Endodermal cell (in vitro differentiated cells): ENCODE measurements around the gene GPC6. TPM values are rescaled to one million over a fixed set of nuclear protein-coding genes. Genes with fewer than 3 reads are reported as not detected.

Experiments used
- DNase-seq: peaks from one replicate; pipeline ENCODE4 v3.0.0-alpha.2; 2017
- H3K27ac ChIP-seq: 2 replicates; pipeline ENCODE4 v1.5.1; 2013; ENCODE audit warnings: mild to moderate bottlenecking, low read depth, low read length, moderate library complexity
- H3K27me3 ChIP-seq: 2 replicates; pipeline ENCODE4 v1.6.1; 2013; ENCODE audit warnings: mild to moderate bottlenecking, low read length, moderate library complexity; ENCODE audit not compliant: insufficient read depth, control insufficient read depth, poor library complexity, severe bottlenecking
- H3K36me3 ChIP-seq: 2 replicates; pipeline ENCODE4 v1.7.0; 2013; ENCODE audit warnings: mild to moderate bottlenecking, low read length, moderate library complexity; ENCODE audit not compliant: control insufficient read depth, insufficient read depth
- H3K4me1 ChIP-seq: one replicate; pipeline ENCODE4 v1.7.0; 2013; ENCODE audit warnings: low read length; ENCODE audit not compliant: control insufficient read depth, insufficient read depth
- H3K4me3 ChIP-seq: 2 replicates; pipeline ENCODE4 v1.5.1; 2013; ENCODE audit warnings: mild to moderate bottlenecking, low read length, moderate library complexity
- H3K9ac ChIP-seq: 2 replicates; pipeline ENCODE4 v1.6.1; 2013; ENCODE audit warnings: mild to moderate bottlenecking, low read length, moderate library complexity; ENCODE audit not compliant: poor library complexity, severe bottlenecking; ENCODE audit errors: extremely low read depth
- H3K9me3 ChIP-seq: 2 replicates; pipeline ENCODE4 v1.6.1; 2013; ENCODE audit warnings: mild to moderate bottlenecking, low read length, moderate library complexity; ENCODE audit not compliant: control insufficient read depth
- H3K27ac Mint-ChIP-seq: 2 replicates; pipeline ENCODE4 v1.8.0; 2020; ENCODE audit warnings: mixed read lengths
- H3K27me3 Mint-ChIP-seq: 2 replicates; pipeline ENCODE4 v1.8.0; 2021; ENCODE audit warnings: mild to moderate bottlenecking, mixed read lengths; ENCODE audit not compliant: insufficient read depth
- H3K36me3 Mint-ChIP-seq: 2 replicates; pipeline ENCODE4 v1.8.0; 2020; ENCODE audit warnings: low read depth, mixed read lengths
- H3K4me1 Mint-ChIP-seq: 2 replicates; pipeline ENCODE4 v1.8.0; 2020; ENCODE audit warnings: mixed read lengths
- H3K4me3 Mint-ChIP-seq: 2 replicates; pipeline ENCODE4 v1.8.0; 2020; ENCODE audit warnings: mild to moderate bottlenecking, moderate library complexity, mixed read lengths
- H3K9me3 Mint-ChIP-seq: 2 replicates; pipeline ENCODE4 v1.8.0; 2020; ENCODE audit warnings: mild to moderate bottlenecking, mixed read lengths
- WGBS, 2 experiments: methylation state at CpG; one replicate each; pipeline versions ENCODE4 v1.1.5 to v1.1.7; 2013; ENCODE audit warnings: missing lambda C conversion rate in 2 of 2, mixed read lengths in 1 of 2; ENCODE audit not compliant: insufficient coverage in 1 of 2, insufficient read length in 1 of 2; 5-methylcytosine and 5-hydroxymethylcytosine counted together
- total RNA-seq, 2 donors: library from RNA; stranded (reverse); fragmentation: NEBNext Ultra II Directional in 1 of 2; extraction: Animal tissue kit (Norgen Biotek cat#: 25700) in 1 of 2; gene quantifications; 2 replicates in 1 of 2; 3 replicates in 1 of 2; pipeline ENCODE4 v1.2.1, GENCODE V29; 2021
- TF ChIP-seq, protein P1 (sequence below): fragments of 200-600 bp; sonication (generic); conservative IDR thresholded peaks from 2 replicates; pipeline ENCODE4 v1.5.0; 2021; ENCODE audit warnings: antibody characterized with exemption, mild to moderate bottlenecking

The GPC6 gene
- total RNA-seq, 2 donors from 2014 or later = 69.6 to 80.4 TPM

DNA sequence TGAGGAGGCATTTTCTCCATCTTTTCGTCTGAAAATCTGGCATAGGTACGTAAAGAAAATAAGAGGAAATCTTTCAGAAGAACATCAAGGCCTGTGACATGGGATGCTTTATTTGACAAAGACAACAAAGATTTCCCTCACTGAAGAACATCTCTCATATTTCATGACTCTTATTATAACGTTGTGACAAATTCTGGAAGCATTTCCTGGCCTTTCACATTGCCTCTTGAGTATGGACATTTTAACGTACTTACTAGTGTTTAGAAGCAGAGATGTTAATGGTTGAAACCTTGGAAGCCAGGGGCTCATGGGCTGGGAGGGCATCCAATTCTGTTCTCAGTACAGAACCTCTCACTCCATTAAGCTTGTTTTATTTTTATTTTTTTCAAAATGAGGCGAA is 1042.1 kb downstream of the GPC6 start:
- no peaks in the 10 kb centered on the region for H3K27me3 Mint-ChIP-seq
- H3K4me1 Mint-ChIP-seq = peaks cover 6% of the 10 kb centered on the region
- no peaks in the 10 kb centered on the region for H3K4me1 ChIP-seq
- peaks cover 5% of the 10 kb centered on the region for H3K9me3 ChIP-seq
- 88 to 93% methylated on average over 4 to 5 of the region's 5 CpGs for WGBS, 2 experiments
- H3K9ac ChIP-seq = no peak overlapping the region
- H3K27ac Mint-ChIP-seq = no peak overlapping the region
- peaks cover 6% of the 10 kb centered on the region for H3K36me3 Mint-ChIP-seq
- no peaks in the 10 kb centered on the region for H3K36me3 ChIP-seq
- no peak for DNase-seq
- no peak overlapping the region for H3K4me3 Mint-ChIP-seq
- no peak overlapping the region for H3K27ac ChIP-seq
- no peak overlapping the region for H3K4me3 ChIP-seq
- H3K9me3 Mint-ChIP-seq = peaks cover 2% of the 10 kb centered on the region
- no peaks in the 10 kb centered on the region for H3K27me3 ChIP-seq
- TF ChIP-seq, protein P1, sequence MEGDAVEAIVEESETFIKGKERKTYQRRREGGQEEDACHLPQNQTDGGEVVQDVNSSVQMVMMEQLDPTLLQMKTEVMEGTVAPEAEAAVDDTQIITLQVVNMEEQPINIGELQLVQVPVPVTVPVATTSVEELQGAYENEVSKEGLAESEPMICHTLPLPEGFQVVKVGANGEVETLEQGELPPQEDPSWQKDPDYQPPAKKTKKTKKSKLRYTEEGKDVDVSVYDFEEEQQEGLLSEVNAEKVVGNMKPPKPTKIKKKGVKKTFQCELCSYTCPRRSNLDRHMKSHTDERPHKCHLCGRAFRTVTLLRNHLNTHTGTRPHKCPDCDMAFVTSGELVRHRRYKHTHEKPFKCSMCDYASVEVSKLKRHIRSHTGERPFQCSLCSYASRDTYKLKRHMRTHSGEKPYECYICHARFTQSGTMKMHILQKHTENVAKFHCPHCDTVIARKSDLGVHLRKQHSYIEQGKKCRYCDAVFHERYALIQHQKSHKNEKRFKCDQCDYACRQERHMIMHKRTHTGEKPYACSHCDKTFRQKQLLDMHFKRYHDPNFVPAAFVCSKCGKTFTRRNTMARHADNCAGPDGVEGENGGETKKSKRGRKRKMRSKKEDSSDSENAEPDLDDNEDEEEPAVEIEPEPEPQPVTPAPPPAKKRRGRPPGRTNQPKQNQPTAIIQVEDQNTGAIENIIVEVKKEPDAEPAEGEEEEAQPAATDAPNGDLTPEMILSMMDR = no peak

DNA sequence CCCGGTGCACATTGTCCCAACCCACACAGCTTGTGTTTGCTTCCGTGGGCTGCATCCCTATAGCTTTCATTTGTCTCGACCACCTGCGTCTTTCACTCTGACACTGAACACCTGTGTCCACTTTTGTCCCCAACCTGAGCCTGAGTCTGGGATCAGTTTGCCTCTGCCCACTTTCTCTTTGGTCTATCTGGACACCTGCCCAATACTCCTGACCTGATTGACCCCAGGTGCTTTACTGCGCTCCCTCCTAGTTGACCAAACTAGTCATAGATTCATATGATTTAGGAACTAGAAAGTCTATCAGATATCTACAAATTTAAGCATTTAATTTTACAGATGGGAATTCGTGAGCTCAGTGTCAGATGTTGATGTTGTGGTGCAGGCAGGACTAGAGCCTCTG is 1043.0 kb downstream of the GPC6 start:
- no peak overlapping the region for H3K27ac Mint-ChIP-seq
- TF ChIP-seq, protein P1 = no peak

DNA sequence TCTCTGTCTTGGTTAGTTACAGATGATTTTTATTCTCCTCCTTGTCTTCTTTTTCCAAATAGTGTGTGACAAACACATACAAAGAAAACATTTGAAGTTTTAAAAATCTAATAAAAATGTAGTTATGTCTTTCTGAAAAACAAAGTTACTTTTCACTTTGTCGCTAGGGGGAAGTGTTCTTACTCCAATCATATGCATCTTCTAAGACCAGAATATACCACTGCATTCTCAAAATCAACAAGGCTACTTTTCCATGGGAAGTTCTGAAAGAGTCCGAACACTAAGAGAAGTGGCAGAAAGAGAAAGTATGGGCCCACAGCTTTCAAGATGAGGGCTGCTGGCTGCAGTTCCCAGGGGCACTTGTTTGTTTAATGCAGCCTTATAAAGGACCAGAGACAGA is 1043.9 kb downstream of the GPC6 start:
- WGBS, 2 experiments = 87 to 100% methylated on average over 1 to 2 of the region's 2 CpGs
- Mint-ChIP-seq H3K27ac (no peak overlapping the region), H3K4me3 (no peak overlapping the region), H3K36me3 (peaks cover 6% of the 10 kb centered on the region), H3K9me3 (peaks cover 2% of the 10 kb centered on the region), H3K4me1 (peaks cover 6% of the 10 kb centered on the region), H3K27me3 (no peaks in the 10 kb centered on the region)
- H3K9ac ChIP-seq = no peak overlapping the region
- H3K9me3 ChIP-seq = peaks cover 5% of the 10 kb centered on the region
- no peak overlapping the region for H3K4me3 ChIP-seq
- no peak for DNase-seq
- TF ChIP-seq, protein P1 = peak; percentile 42
- no peaks in the 10 kb centered on the region for H3K36me3 ChIP-seq
- H3K27me3 ChIP-seq = no peaks in the 10 kb centered on the region
- H3K4me1 ChIP-seq = no peaks in the 10 kb centered on the region
- H3K27ac ChIP-seq = no peak overlapping the region

More for the DNA sequence above, 1043.0 kb downstream of the GPC6 start:
- Histone ChIP-seq H3K27ac (no peak overlapping the region), H3K9me3 (peaks cover 5% of the 10 kb centered on the region), H3K4me3 (no peak overlapping the region), H3K4me1 (no peaks in the 10 kb centered on the region), H3K27me3 (no peaks in the 10 kb centered on the region), H3K9ac (no peak overlapping the region), H3K36me3 (no peaks in the 10 kb centered on the region)
- Mint-ChIP-seq H3K4me1 (peaks cover 6% of the 10 kb centered on the region), H3K4me3 (no peak overlapping the region), H3K9me3 (peaks cover 2% of the 10 kb centered on the region), H3K27me3 (no peaks in the 10 kb centered on the region), H3K36me3 (peaks cover 6% of the 10 kb centered on the region)
- DNase-seq = no peak
- 88 to 90% methylated on average over 4 to 5 of the region's 6 CpGs for WGBS, 2 experiments
